Fibroblast of skin of abdomen (primary cell): Measurements from ENCODE around the gene C2CD2.
"Not testable (repeated sequence)": the region's sequence is repeated elsewhere in the genome, so short reads cannot be mapped to it uniquely, and the experiment has no call there.

Source experiments
- DNase-seq: peaks from one replicate; pipeline ENCODE4 v3.0.0-alpha.2; 2013

Gene C2CD2

DNA sequence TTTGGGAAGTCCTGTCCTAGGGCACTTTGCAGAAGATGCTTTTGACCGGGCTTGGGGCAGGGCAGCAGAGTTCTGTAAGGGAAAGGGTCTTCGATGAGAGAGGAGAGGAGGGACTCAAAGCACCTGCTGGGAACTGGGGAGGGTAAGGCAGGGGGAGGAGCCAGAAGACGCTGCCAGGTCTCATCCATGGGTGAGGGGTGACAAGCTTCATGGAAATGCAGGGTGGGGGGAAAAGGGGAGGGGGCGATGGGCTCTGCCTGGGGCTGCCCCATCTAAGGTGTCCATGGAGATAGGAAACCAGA, 20.9 kb upstream of the C2CD2 start:
- DNase-seq, result no peak

DNA sequence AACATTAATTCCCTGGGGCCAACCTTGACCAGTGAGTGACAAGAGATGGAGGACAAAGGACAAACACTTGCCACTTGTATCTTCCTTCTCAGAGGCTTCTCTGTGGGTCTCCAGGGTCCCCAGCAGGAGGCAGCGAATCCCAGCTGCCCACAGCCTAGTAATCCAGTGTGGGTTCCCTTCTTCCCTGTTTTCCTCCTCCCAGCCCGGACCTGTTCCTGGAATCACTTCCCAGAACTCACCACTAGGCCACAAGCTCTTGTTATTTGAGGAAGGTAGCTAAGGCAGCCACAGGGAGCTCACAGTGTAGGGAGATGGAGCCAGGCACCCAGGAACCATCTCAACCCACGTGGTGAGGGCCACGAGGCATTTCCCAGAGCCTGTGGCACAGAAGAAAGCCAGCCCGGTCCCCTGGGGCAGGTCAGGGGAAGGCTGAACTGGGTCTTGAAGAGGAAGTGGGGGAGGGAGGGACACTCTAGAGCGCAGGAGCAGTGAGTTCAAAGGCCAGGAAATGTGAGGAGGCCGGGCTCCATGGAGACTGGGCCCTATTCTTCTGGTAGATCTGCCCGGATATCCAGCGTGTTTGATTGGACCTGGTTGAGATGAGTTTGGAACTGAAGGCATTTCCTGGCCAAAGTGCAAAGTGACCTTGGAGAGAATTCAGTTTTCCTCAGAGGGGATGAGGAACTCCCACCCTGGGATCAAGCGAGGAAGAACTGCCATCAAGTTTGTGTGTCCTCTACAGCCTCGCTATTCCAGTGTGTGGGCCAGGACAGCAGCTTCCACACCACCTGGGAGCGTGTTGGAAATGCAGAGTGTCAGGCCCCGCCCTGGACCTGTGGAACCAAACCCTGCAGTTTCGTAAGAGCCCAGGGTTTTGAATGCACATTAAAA, 20.3 kb upstream of the C2CD2 start:
- no peak for DNase-seq

DNA sequence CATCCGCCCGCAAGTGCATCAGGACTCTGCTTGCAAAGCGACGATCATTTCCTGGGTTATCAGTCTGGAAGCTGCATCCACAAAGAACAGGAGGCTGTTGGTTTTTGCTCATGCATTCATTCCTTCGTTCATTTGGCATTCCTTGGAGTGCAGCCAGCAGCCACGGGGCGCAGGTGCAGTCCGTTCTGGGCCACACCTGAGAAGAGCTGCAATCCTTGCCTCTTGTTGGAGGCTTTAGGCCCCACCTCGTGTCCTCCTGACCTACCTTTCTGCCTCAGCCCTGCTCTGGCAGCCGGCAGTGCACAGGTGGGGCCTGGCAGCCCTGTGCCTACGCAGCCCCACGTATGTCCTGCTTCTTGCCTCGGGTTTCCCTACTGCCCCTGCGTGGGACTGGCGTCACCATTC, 19.6 kb upstream of the C2CD2 start:
- no peak for DNase-seq

DNA sequence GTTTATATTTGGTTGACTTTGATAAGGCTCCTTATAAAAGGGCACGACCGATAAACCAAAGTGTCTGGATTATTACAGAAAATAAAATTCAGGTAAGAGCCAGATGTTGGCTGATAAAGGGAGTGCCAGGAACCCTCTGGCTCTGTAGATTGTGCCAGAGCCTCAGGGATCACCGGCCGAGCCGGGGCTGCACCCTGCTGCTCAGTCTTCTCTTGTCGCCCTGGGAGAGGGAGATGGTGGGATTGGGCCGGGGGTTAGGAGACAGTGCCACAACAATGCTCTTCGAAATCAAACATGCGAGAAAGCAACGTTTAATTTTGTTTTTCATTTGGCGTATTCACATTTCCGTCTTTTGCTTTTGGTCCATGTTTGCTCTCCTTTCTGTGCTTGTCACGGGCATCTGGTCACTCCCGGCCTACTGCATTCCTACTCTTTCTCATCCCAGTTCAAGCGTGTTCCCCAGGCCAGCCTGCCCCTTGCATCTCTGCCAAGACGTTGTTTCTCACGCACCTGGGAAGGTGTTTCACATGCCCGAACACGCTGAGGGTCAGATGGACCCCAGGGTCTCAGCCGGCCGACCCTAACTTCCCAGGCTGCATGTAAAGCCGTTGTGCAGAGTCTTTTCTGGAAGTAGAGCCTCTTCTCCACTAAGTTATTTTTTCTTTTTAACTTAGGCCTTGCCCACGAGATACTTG, 18.8 kb upstream of the C2CD2 start:
- DNase-seq, result no peak

DNA sequence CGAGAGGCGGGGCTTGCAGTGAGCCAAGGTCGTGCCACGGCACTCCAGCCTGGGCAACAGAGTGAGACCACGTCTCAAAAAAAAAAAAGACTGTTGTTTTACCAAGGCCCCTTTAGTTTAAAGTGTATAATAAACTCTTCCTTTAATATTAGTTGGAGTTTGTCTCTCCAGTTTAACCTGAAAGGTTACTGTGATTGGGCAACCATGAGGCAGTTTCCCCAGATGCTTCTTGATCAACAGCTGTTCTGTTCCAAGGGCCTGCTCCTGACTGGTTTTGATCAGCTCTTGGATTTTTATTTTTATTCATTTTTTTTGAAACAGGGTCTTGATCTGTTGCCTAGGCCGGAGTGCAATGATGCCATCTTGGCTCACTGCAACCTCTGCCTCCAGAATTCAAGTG, 18.1 kb upstream of the C2CD2 start:
- DNase-seq, result no peak

DNA sequence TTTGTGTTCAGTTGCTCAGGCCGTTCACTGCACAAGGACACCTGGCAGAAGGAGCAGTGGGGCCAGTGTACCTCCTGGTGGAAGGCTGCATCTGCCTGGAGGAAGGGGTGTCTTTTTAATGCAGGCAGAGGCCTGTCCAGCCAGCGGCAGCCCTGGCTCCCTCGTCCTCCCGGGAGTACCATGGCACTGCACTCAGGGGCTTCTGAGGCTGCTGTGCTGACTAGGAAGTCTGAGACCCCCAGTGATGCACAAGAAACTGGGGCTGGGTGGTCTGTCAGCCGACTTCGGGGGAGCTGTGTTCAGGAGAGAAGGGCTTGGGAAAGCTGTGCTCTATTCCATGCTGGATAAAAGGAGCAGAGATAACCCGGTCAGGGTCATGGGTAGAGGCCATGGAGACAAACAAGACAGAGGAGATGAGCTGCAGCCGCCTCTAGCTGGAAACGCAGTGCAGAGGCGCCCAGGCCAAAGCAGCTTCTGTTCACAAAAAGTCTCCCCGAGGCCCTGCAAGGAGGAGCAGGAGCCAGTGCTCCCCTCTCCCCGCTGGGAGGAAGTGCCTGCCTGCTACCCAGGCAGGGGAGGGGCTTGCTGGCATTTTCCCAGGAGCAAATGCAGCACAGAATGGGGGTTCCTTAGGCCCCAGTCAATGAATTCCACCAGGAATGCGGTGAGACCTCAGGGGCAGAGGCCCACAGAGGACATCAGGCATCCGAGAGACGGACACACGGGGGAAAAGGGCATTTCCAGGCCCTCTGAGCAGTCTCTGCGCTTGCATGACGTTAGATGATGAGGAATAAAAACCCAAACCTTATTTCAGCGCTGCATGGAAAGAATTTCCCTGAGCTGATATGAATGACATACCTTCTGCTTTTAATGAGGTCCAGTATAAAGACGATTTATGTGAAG, 17.2 kb upstream of the C2CD2 start:
- DNase-seq, result no peak

DNA sequence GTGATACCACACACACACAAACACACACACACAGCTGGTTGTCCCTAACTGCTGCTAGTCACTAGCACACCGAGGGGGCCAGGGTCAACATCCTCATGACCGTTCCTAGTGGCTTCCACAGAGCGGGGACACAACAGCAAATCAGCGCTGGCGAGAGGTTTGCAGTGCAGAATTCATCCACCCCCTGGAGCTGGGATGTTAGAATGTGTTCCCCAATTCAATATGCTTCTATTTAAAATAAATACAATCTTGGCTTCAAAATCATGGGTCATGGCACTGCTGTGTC, 16.2 kb upstream of the C2CD2 start:
- no peak for DNase-seq

DNA sequence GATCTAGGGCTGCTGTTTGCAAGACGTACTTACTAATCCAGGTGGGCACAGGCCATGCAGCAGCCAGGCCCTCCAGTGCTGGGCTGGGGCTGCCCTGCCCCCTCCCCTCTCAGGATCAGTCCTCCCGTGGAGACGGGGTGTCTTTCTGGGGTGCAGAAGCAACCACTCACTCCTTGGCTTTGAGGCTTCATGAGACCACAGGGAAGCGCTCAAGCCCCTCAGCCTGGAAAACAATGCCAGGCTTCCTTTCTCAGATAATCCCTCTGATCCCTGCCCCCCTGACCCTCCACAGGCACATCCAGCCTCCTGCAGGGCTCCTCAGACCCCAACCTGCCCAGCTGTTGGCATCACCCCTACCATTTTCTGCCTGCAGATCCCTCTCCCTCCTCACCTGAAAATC, 13.9 kb upstream of the C2CD2 start:
- no peak for DNase-seq

DNA sequence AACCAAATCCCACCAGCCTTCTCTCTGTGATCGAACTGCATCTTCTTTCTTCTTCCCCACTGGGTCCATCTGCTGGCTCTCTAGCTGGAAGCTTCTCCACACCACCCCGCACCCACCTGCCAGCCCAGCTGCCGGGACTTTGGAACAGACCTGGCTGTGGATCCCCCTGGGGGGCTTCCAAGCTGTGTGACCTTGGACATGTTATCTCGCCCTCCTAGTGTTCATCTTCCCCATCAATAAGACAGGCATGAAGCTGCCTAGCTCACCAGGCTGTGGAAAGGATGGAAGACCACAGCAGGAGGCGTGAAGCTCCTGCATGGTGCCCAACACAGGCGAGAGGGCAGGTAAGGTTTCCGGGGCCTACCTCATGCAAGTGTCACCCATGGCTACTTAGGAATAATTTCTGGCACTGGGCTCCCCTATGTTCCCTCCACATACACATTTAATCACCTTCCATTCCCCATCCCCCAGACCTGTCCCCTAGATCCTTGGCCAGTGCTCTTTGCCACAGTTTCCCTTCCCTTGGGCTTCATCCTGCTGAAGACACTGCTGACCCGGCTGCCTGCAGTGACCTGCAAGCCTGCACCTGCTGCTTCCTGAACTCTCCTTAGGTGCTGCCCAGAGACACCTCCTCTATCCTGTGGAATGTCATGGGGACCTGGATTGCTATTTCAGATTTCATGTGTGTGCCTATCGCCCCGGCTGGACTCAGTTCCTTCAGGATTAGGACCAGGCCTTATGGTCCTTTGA, 13.2 kb upstream of the C2CD2 start:
- DNase-seq, result no peak

DNA sequence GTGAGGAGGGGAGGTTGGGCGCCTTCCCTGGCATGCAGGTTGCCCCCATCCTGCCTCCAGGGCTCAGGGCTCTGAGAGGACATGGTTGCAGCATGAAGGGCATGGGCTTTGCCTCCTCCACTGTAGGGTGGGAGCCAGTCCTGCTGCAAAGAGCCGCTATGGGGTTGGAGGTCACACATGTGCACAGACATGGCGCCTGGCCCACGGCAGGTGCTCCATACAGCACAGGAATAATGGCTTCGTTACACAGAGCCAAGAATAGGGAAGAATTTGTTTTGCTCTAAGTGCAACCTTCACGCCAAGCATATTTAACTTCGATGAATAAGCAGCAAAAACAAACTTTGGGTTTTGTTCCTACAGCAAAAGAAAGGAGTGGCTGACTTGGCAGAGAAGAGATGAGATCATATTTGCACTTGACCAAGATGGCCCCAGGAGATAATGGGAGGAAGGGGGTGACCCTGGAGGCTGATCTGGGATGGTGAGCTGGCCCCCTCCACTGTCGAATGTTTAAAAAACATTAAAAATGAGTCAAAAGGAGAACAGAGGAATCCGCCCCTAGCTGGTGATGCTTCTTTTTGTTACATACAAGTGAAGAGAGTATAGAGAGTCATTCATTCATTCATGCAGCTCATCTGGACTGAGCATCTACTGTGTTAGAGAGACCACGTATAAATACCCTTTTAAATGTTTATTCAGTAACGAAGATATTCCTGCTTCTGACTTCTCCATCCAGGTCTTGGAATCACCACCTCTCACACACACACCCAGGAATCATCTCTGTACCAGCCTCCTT, 12.4 kb upstream of the C2CD2 start:
- no peak for DNase-seq

DNA sequence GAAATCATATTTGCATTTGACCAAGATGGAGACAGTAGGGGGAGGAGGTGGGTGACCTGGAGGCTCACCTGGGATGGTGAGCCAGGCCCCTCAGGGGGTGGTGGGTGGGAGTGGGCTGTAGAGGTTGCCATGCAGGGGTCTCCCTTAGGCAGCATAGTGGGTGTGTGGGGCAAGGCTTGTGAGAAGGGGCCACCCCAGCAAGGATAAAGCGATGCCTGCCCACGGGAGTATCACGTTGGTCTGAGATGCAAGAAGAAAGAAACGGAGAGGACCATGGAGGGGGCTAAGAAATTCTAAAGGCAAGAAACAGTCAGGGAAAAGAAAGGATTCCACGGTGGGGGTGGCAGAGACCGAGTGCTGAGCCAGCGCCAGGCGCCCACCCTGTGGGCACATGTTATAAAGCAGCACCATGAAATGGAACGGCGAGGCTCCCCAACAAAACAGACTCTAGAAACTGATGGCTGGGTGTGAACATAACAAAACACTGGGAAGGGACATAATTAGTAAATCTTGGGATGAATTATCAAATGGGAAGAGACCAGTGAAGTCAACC, 11.7 kb upstream of the C2CD2 start:
- no peak for DNase-seq

DNA sequence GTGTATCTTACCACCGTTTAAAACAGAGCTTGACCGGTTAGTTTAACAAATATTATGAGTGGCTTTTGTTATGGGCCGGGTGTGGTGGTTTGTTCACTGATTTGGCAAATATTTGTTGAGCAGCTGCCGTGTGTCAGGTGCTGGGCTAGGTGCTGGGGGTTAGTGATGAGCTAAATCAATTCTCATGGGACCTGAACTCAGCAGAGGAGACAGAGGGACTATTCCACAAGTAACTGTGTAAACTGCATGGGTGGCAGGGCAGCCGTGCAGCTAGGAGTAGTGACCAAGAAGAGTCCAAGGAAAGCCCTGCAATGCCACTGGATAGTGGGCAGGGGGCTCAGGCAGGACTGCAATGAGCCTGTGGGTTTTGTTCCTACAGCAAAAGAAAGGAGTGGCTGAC, 11.2 kb upstream of the C2CD2 start:
- DNase-seq, result no peak

DNA sequence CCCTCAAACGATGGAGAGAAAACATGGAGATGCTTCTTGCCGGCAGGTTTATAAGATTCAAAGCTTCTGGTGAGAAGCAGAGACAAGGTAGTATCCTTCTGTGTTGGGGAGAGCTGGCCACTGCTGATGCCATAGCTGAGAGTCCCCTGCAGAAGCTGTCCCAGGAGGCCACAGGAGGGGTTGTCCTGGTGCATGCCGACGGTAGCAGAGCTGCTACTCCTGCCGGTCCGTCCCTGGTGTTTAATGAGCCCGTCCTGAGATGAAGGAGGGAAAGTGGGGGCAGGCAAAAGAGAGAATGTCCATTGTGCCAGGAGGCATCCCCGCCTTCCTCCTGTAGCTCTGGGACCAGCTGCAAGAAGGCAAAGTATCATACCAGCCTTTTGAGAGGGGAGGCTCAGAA, 10.4 kb upstream of the C2CD2 start:
- no peak for DNase-seq

DNA sequence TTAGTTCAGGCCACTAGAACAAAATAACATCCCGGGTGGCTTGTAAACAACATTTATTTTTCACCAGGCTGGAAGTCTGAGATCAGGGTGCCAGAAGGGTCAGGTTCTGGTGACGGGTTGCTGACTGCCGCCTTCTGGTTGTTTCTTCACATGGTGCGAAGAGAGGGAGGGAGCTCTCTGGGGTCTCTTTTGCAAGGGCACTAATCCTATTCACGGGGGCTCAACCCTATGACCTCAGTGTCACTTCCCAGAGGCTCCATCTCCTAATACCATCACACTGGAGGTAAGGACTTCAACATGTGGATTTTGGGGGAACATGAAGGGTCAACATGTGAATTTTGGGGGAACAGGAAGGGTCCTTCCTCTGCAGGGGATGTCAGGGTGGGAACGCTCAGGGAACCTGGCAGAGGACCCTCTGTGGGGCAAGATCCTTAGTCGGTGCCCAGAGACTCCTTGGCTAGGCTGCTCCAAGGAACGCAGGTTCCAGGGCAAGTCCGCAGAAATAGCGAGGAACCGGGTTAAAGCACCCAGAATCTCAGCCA, 8.7 kb upstream of the C2CD2 start:
- DNase-seq, result no peak

DNA sequence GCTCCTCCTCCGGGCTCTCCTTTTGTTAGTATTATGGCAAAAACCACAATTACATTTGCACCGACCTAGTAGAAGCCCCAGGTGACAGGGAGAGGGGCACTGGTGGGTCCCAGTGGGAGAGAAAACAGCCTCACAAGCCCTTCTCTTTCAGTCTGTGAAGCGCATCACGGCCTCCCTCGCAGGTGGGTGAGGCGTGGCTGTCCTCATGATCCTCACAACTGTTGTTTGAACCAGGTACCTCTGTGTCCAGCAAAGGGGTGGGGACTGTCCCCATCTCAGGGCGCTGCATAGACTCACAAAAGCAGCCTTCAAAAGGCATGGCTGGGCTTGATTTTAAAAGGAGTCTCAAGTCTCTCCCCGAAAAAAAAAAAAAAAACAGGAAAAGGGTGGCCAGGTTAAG, 7.9 kb upstream of the C2CD2 start:
- DNase-seq, result no peak

DNA sequence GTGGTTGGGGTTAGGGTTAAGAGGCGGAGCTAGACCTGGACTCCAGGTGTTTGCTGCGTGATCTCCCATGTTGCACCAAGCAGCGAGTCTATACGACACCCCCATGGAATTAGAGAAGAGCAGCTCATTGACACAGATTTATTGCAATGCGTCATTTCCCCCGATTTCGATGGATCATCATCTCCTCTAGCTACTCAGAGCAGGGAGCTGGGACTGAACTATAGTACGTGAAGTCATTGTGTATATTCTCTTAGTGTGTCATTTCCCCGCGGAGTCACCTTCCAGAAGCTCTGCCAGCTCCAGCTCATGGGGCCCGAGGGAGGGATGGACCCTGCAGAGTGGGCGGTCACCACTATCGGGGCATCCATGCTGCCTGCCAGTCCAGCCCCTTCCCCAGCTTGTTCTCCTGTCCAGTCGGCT, 7.5 kb upstream of the C2CD2 start:
- DNase-seq, result peak; percentile 35

DNA sequence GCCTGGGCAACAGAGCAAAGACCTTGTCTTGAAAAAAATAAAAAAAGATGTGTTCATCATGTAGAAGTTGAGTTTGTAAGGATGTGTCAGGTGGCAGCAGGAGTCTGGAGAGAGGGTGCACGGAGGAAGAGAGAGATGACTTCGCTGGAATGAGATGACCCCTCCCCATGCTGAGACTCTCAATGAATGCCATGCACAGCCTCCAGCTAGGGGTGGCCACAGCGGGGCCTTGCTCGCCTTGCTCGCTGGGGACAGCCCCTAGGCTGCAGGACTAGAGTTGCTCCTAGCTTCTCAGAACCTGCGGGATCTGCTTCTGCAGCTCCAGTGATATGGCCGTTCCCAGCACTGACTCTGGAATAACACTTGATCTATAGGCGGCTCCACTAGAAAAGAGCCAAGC, 6.6 kb upstream of the C2CD2 start:
- no peak for DNase-seq

DNA sequence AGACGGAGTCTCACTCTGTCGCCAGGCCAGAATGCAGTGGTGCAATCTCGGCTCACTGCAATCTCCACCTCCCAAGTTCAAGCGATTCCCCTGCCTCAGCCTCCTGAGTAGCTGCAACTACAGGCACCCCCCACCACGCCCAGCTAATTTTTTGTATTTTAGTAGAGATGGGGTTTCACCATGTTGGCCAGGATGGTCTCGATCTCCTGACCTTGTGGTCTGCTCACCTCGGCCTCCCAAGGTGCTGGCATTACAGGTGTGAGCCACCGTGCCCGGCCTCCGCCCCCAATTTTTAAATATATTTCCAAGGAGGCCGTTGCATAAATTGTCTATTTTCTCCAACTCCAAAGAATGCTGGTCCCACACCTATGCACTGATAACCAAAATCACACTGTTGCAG, 5.9 kb upstream of the C2CD2 start:
- DNase-seq, result not testable (repeated sequence)

DNA sequence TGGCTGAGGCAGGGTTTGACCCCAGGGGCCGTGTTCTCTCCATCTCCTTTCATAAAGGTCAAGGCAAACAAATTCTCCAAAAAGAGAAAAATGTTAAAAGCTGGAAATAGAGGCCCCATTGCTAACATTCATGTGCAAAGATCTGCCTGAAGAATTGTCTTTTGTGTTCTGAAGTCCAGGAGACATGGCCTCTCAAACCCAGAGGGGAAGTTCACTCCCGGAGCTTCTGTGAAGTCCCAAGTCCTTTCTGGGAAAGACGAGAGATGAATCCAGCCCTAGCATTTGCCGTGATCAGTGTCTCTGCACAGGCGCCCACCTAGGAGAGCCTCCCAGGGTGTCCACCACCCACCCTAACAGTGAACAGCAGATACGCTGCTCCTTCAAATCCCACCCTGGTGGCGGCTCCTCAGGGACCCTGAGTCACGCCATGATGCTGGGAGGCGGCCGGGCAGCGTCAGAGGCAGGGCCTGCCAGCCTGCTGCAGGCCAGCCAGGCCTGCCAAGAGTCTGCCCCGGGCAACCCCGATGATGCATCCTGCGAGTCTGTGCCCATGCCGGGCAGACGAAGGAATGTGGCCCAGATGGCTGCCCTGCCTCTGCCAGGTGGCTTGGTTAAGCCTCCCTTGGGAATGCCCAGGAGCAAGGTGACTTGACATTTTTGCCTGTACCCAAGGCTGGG, 5.2 kb upstream of the C2CD2 start:
- no peak for DNase-seq

DNA sequence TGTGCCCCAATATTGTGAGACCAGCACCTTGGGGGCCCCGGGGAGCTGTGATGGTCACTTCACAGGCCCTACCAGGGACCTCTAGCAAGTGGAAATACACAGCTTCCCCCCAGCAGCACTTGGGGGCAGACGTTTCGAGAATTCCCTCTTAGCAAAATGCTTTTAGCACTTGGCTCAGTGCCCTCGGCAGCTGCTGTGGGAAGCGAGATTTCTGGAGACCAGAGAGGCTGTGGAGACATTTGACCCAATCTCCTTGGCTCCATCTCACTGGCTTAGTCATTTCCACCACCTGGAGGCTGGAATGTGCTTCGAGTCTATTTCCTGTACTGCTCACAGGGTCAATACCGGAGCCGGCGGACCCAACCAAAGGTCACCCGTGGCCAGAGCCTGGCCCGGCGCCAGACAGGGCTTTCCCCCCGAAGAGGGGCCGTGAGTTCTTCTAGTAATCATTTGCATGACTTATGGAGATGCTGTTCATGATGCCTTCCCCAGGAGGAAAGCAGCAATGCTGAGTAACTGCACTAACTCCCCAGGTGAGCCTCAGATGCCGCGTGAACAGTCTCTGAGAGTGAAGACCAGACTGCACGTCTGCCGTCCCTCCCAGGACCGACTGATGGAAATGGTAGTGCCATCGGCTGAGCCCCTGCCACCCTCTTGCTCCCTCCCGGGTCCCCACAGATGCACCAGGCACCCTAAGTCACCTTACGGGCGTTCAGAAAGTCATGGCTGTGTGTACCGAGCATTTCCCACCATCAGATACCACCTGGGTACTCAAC, 4.4 kb upstream of the C2CD2 start:
- DNase-seq, result peak; percentile 91
